Ishikawa (cell line): ENCODE results near the gene LRRC8D.

ENCODE experiments used
- CEBPB ChIP-seq: IDR thresholded peaks from 2 replicates; pipeline ENCODE4 v1.6.1; 2012
- CREB1 ChIP-seq: IDR thresholded peaks from 2 replicates; pipeline ENCODE4 v1.6.1; 2012; ENCODE audit warnings: low read depth
- EP300 ChIP-seq: IDR thresholded peaks from 2 replicates; pipeline ENCODE4 v1.6.1; 2012; ENCODE audit warnings: borderline replicate concordance
- NFIC ChIP-seq: IDR thresholded peaks from 2 replicates; pipeline ENCODE4 v1.6.1; 2012
- RAD21 ChIP-seq: IDR thresholded peaks from 2 replicates; pipeline ENCODE4 v1.6.1; 2012; ENCODE audit warnings: low read depth
- TAF1 ChIP-seq: IDR thresholded peaks from 2 replicates; pipeline ENCODE4 v1.6.1; 2012; ENCODE audit warnings: low read depth, mild to moderate bottlenecking
- TEAD4 ChIP-seq: IDR thresholded peaks from 2 replicates; pipeline ENCODE4 v1.6.1; 2012
- YY1 ChIP-seq: IDR thresholded peaks from 2 replicates; pipeline ENCODE4 v1.6.1; 2012; ENCODE audit warnings: low read depth
- TF ChIP-seq, protein P1 (sequence below): IDR thresholded peaks from 2 replicates; pipeline ENCODE4 v1.6.1; 2012
- TF ChIP-seq, protein P2 (sequence below): IDR thresholded peaks from 2 replicates; pipeline ENCODE4 v1.6.1; 2012; ENCODE audit warnings: low read depth, mild to moderate bottlenecking
- TF ChIP-seq, protein P3 (sequence below): IDR thresholded peaks from 2 replicates; pipeline ENCODE4 v1.6.1; 2012

DNA sequence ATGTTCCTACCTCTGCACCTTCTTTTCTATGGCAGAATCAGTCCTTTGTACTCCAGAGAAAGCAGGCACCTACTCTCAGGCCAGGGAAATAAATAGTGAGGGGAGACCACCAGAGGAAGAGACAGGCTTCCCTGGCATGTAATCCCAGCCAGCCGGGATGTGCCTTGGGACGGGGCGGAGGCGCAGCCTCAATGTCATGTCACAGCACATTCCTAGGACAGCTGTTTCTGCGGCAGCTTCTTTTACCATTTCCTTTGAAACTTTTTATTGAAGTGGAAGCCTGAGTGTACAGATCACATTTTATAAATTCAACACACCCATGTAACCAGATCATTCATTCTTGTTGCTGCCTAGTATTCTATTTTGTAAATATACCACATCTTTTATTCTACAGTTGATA is 106.2 kb downstream of the LRRC8D start:
- TF ChIP-seq, protein P1, sequence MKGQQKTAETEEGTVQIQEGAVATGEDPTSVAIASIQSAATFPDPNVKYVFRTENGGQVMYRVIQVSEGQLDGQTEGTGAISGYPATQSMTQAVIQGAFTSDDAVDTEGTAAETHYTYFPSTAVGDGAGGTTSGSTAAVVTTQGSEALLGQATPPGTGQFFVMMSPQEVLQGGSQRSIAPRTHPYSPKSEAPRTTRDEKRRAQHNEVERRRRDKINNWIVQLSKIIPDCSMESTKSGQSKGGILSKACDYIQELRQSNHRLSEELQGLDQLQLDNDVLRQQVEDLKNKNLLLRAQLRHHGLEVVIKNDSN = no peak
- TF ChIP-seq, protein P2, sequence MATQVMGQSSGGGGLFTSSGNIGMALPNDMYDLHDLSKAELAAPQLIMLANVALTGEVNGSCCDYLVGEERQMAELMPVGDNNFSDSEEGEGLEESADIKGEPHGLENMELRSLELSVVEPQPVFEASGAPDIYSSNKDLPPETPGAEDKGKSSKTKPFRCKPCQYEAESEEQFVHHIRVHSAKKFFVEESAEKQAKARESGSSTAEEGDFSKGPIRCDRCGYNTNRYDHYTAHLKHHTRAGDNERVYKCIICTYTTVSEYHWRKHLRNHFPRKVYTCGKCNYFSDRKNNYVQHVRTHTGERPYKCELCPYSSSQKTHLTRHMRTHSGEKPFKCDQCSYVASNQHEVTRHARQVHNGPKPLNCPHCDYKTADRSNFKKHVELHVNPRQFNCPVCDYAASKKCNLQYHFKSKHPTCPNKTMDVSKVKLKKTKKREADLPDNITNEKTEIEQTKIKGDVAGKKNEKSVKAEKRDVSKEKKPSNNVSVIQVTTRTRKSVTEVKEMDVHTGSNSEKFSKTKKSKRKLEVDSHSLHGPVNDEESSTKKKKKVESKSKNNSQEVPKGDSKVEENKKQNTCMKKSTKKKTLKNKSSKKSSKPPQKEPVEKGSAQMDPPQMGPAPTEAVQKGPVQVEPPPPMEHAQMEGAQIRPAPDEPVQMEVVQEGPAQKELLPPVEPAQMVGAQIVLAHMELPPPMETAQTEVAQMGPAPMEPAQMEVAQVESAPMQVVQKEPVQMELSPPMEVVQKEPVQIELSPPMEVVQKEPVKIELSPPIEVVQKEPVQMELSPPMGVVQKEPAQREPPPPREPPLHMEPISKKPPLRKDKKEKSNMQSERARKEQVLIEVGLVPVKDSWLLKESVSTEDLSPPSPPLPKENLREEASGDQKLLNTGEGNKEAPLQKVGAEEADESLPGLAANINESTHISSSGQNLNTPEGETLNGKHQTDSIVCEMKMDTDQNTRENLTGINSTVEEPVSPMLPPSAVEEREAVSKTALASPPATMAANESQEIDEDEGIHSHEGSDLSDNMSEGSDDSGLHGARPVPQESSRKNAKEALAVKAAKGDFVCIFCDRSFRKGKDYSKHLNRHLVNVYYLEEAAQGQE = no peak
- TF ChIP-seq CEBPB (no peak), RAD21 (no peak), EP300 (no peak), TEAD4 (no peak), NFIC (no peak), YY1 (no peak), CREB1 (no peak), TAF1 (no peak)
- TF ChIP-seq, protein P3, sequence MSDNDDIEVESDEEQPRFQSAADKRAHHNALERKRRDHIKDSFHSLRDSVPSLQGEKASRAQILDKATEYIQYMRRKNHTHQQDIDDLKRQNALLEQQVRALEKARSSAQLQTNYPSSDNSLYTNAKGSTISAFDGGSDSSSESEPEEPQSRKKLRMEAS = no peak
